Mononuclear cell (primary cell): ENCODE measurements around the gene MS4A18. TPM values are rescaled to one million over a fixed set of nuclear protein-coding genes. Genes with fewer than 3 reads are reported as not detected.
"Not testable (repeated sequence)": the region's sequence is repeated elsewhere in the genome, so short reads cannot be mapped to it uniquely, and the experiment has no call there.

ENCODE experiments used
- H3K27me3 ChIP-seq: 2 replicates; pipeline ENCODE4 v1.6.0; 2011; ENCODE audit warnings: low read length, control low read depth; ENCODE audit not compliant: insufficient read depth
- H3K4me1 ChIP-seq: 2 replicates; pipeline ENCODE4 v1.5.1; 2011; ENCODE audit warnings: mild to moderate bottlenecking, low read length, control low read depth; ENCODE audit not compliant: insufficient read depth
- H3K4me3 ChIP-seq: 2 replicates; pipeline ENCODE4 v1.5.1; 2011; ENCODE audit warnings: mild to moderate bottlenecking, low read length, moderate library complexity
- H3K9me3 ChIP-seq: 2 replicates; pipeline ENCODE4 v1.5.1; 2011; ENCODE audit warnings: low read depth, mild to moderate bottlenecking, control low read depth, low read length
- total RNA-seq: library from RNA; depleted of rRNA; stranded (reverse); fragments of >200 nt; gene quantifications from one replicate; pipeline ENCODE4 v1.2.3, GENCODE V29; 2012

MS4A18 gene
- total RNA-seq, 1 donor = not detected

DNA sequence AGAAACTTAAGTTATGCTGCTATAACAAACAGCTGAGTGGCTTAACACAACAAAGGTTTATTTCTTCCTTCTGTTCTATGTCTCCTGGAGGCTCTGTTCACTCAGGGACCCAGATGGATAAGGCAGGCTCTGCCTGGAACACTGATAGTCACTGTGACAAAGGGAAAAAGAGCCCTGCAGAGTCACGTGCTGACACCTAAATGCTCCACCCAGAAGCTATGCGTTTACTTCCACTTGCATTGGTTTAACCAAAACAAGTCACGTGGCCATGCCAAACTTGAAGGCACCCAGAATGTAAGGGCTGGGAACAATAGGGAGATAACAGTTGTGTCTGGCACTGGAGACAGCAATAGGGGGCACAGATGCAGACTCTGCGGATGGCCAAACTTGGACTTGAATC is 28.8 kb downstream of the MS4A18 start:
- no peaks in the 10 kb centered on the region for H3K4me1 ChIP-seq
- H3K27me3 ChIP-seq = no peaks in the 10 kb centered on the region
- no peak overlapping the region for H3K4me3 ChIP-seq
- no peaks in the 10 kb centered on the region for H3K9me3 ChIP-seq

DNA sequence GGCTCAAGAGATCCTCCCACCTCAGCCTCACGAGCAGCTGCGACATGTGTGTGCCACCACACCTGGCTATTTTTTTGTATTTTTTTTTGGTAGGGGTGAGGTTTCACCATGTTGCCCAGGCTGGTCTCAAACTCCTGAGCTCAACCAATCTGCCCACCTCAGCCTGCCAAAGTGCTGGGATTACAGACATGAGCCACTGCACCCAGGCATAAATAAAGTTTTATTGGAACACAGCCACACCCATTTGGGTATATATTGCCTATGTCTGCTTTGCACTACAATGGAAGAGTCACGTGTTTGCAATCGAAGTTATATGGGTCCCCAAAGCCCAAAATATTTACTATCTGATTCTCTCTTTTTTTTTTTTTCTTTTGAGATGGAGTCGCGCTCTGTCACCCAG is 30.4 kb downstream of the MS4A18 start:
- Histone ChIP-seq H3K4me1 (peaks cover 8% of the 10 kb centered on the region), H3K4me3 (no peak overlapping the region), H3K27me3 (no peaks in the 10 kb centered on the region), H3K9me3 (no peaks in the 10 kb centered on the region)

DNA sequence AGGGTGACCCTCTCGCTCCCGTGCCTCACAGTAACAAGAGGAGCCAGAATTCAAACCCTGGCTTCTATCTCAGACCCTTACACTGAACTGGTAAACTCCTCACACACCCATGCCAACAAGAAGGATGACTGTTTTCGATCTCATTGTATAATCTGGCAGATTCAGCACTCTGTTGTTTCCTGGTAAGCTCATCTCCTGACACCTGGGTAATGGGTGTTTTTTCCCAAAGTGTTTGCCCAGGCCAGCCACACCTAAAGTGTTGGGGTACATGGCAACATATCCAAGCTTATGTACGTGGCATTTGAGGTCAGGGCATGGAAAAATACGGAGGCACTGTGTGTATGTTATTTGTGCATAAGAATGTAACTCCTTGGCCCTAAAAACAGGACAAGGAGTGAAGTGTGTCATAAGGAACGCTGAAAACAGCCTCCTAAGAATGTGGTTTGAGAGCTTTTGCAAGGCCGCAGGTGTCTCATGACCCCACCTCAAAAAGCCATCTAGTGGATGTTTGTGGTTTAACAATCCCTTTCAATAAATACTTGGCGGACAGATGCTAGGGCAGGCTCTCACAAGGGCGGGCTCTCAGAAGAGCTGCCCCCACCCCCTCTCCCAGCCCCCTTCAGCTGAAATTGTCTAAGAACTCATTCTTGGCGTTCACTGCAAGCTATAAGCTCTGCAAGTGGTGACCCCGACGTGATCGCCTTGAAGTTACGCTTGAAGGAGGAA is 31.9 kb downstream of the MS4A18 start, which contains the start of gene MS4A15:
Gene MS4A15 (plus strand): TSS at position 561 of the 726 bp plus-strand sequence. CDS start 6,867 bp downstream, outside the sequence.
- H3K4me1 ChIP-seq = peaks cover 9% of the 10 kb centered on the region
- no peaks in the 10 kb centered on the region for H3K27me3 ChIP-seq
- H3K9me3 ChIP-seq = no peaks in the 10 kb centered on the region
- H3K4me3 ChIP-seq = no peak within 1 kb of the TSS

DNA sequence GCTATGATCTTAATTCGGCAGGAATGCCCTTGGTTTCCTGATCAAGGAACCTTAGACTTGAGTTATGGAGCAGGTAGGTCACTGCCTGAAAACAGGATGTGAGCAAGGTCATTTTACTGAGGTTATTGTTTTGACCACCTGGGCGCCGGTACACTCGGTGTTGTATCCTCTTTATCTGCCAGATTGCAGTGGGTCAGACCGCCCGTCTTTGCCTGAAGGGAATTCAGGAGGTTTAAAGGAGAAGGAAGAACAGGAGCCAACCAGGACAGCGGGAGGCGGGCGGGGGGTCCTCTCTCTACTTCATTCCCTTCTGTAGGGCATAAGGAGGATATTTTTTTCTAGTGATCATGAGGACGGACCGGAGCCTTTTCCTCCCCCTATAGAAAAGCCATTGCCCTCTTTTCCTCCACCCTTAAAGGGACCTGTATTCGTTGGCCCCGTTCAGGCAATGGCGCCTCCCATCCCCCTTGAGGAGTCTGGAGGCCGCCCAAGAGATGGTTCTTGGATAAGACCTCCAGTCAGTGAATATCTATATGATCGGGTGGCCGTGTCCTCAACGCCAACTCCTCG is 32.8 kb downstream of the MS4A18 start:
- Histone ChIP-seq H3K4me3 (no peak overlapping the region), H3K4me1 (peaks cover 9% of the 10 kb centered on the region), H3K27me3 (no peaks in the 10 kb centered on the region), H3K9me3 (no peaks in the 10 kb centered on the region)

DNA sequence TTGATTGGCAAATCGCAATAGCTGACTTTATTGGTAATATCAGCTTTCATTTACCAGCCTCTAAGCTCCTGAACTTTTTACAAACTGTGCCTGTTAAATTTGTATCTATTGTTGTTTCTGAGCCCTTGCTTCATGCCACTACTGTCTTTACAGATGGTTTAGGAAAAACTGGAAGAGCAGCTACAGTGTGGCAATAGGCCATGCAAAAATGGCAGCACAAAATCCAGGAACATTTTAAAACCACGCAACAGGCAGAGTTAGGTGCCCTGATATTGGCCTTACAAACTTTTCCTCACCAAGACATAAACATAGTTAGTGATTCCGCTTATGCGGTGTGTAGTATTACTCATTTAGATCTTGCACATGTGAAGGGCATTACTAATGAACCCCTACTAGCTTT is 34.2 kb downstream of the MS4A18 start:
- not testable (repeated sequence) for H3K4me3 ChIP-seq, H3K9me3 ChIP-seq, H3K27me3 ChIP-seq, H3K4me1 ChIP-seq

DNA sequence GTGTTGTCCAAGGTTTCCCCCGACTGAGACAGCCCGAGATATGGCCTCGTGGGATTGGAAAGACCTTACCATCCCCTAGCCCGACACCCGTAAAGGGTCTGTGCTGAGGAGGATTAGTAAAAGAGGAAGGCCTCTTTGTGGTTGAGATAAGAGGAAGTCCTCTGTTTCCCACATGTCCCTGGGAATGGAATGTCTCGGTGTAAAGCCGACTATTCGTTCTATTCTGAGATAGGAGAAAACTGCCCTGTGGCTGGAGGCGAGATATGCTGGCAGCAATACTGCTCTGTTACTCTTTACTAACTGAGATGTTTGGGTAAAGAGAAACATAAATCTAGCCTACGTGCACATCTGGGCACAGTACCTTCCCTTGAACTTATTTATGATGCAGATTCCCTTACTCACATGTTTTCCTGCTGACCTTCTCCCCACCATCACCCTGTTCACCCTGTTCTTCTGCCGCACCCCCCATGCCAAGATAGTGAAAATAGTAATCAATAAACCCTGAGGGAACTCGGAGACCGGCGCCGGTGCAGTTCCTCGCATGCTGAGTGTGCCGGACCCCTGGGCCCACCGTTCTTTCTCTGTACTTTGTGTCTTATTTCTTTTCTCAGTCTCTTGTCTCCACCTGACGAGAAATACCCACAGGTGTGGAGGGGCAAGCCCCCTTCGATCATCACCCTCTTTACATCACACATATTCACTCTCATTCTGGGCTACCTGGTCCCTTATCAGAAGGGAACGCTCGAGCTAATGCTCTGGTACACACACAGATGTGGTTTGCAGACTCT is 35.1 kb downstream of the MS4A18 start:
- H3K9me3 ChIP-seq, H3K27me3 ChIP-seq, H3K4me3 ChIP-seq, H3K4me1 ChIP-seq: not testable (repeated sequence)

DNA sequence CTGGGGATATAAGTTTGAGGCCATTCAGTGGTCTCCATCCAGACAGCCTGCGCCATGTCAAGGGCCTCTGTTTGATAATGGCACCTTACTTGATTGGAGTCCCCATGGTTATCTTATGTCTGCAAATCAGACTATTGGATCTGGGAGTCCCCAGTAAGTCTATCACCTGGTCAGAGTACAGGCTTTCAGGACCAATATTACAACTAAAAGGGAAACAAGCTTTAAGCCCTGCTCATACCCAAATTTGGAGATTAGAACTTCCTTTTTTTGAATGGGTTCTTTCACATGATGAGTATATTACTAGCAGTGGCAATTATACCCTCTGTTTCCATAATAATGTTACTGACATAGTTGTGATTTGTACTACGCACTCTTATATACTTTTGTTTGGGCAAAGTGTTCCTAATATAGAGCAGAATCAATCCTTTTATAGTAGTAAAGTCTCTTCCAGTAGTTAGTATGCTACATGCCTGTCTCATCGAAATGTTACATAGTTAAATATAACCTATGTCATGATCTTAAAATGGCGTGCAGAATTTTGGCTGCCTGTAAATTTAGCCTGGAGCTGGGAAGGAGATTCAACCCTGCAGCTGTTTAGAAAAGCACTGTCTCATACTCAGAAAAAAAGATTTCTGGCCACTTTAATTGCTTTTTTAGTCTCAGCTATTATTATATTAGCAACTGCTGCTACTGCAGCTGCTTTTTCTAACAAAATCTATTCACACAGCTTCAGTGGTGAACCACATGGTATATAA is 37.1 kb downstream of the MS4A18 start:
- no peaks in the 10 kb centered on the region for H3K27me3 ChIP-seq
- peaks cover 9% of the 10 kb centered on the region for H3K4me1 ChIP-seq
- no peak overlapping the region for H3K4me3 ChIP-seq
- H3K9me3 ChIP-seq = no peaks in the 10 kb centered on the region

DNA sequence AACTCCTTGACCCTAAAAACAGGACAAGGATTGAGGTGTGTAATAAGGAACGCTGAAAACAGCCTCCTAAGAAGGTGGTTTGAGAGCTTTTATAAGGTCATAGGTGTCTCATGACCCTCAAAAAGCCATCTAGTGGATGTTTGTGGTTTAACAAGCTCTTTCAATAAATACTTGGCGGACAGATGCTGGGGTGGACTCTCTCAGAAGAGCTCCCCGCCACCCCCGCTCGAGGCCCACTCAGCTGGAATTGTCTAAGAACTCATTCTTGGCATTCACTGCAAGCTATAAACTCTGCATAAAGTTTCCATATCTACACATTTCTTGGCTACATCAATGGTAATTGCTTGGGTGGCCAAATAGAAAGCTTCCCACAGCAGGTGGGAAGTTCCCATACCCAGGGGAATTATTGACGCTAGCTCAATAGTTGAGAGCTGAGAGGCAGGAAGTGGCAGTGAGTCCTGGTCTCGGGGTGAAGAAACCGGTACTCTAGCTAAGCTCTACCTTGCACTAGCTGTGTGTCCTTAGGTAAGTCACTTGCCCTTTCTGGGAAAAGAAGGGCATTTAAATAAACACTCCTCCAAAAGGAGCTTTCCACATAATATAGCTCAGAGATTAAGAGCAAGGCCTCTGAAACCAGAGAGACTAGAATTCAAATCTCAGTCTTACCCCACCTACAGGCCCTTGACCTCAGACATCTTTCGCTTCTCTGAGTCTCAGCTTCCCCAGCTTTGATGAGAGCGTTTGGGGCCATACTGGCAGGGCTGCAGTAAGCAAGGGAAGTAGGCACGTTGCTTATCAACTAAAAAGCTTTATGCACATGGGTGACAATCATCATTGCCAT is 38.6 kb downstream of the MS4A18 start:
- H3K9me3 ChIP-seq = no peaks in the 10 kb centered on the region
- H3K27me3 ChIP-seq = no peaks in the 10 kb centered on the region
- no peak overlapping the region for H3K4me3 ChIP-seq
- peaks cover 9% of the 10 kb centered on the region for H3K4me1 ChIP-seq

DNA sequence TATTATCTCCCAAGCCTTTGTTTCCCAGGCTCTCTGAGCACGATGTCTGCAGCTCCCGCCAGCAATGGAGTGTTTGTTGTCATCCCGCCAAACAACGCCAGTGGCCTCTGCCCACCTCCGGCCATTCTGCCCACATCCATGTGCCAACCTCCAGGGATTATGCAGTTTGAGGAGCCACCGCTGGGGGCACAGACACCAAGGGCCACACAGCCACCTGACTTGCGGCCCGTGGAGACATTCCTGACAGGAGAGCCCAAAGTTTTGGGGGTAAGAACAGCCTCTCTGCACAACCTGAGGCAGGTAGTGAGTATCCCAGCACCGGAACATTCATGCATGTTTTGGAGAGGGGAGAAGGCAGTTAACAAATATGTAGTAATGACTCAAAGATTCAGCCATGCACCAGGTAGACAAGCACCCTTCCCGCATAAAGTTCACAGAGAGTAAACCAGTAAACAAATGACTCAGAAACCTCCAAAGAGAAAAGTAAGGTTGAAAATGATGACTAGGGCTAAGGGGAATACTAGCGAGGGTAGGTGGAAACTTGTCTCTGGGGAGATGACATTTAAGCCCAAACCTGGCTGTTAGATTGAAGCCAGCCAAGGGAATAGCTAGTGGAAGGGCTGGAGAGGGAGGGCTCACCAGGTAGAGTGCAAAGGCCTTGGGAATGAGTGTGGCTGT is 39.3 kb downstream of the MS4A18 start:
- Histone ChIP-seq H3K27me3 (no peaks in the 10 kb centered on the region), H3K4me3 (no peak overlapping the region), H3K9me3 (no peaks in the 10 kb centered on the region), H3K4me1 (peaks cover 9% of the 10 kb centered on the region)

DNA sequence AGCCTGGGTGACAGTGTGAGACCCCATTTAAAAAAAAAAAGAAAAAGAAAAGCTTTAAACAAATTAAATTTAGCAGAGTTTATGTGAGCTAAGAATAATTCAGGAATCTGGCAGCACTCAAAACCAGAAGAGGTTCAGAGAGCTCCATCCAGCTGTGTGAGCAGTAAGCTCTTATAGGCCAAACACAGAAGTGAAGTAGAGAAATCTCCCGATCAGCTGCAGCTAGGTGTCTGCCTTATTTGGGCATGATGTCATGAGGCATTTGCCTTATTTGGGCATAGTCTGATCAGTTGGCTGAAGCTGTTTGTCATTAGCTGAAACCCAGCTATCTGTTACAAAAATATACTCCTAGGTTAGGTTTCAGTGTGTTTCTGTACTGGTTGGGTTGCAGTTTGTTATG is 40.4 kb downstream of the MS4A18 start:
- peaks cover 1% of the 10 kb centered on the region for H3K4me1 ChIP-seq
- no peaks in the 10 kb centered on the region for H3K9me3 ChIP-seq
- H3K27me3 ChIP-seq = no peaks in the 10 kb centered on the region
- no peak overlapping the region for H3K4me3 ChIP-seq

DNA sequence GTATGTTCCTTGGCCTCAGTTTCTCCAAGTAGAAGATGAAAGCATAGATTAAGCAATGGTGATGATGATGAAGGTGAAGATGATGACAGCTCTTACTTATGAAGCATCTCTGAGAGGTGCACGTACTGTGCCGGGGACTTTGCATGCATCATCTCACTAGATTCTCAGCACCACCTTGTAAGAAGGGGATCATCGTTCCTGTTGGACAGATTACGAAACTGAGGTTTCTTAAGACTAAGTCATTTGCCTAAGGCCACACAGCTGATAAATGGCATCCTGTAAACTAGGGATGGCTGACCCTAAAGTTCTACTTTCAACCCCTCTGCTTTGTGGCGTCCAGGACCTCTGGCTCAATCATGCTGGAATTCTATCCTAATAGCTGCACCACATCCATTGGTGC is 40.8 kb downstream of the MS4A18 start:
- H3K27me3 ChIP-seq = no peaks in the 10 kb centered on the region
- no peaks in the 10 kb centered on the region for H3K9me3 ChIP-seq
- H3K4me3 ChIP-seq = no peak overlapping the region
- H3K4me1 ChIP-seq = no peaks in the 10 kb centered on the region

DNA sequence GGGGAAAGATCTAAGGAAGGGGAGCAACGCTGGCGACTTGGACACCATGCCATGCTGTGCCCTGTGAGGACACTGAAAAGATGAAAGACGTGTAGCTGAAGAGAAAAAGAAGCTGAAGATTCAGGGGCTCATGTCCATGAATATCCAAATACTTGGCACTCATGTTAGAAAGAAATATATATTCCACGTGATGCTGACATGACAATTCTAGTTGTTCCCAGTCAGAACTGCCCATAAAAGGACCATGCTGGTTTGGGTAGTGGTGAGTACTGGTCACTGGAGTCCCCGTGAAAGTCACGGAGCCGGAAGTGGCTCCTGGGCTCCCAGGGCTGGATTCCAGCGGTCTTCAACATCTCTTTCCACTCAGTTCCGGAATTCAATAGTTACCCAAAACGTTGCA is 42.0 kb downstream of the MS4A18 start:
- Histone ChIP-seq H3K27me3 (no peaks in the 10 kb centered on the region), H3K9me3 (no peaks in the 10 kb centered on the region), H3K4me3 (no peak overlapping the region), H3K4me1 (no peaks in the 10 kb centered on the region)

DNA sequence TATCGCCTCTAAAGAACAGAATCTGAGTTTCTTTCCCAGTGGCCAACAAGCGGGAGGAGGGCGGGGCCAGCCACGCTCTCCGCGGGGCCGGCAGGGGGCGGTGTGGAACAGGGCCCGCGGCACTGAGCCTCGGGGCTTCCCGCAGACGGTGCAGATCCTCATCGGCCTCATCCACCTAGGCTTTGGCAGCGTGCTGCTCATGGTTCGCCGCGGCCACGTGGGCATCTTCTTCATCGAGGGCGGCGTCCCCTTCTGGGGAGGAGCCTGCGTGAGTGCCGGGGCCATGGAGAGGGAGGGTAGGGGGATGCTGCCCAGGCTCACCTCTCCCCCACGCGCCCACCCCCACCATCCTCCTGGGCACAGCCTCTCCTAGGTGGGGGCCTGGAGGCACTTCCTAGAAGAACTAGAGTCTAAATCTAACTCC is 42.9 kb downstream of the MS4A18 start:
- H3K9me3 ChIP-seq = no peaks in the 10 kb centered on the region
- no peaks in the 10 kb centered on the region for H3K27me3 ChIP-seq
- no peak overlapping the region for H3K4me3 ChIP-seq
- H3K4me1 ChIP-seq = no peaks in the 10 kb centered on the region

DNA sequence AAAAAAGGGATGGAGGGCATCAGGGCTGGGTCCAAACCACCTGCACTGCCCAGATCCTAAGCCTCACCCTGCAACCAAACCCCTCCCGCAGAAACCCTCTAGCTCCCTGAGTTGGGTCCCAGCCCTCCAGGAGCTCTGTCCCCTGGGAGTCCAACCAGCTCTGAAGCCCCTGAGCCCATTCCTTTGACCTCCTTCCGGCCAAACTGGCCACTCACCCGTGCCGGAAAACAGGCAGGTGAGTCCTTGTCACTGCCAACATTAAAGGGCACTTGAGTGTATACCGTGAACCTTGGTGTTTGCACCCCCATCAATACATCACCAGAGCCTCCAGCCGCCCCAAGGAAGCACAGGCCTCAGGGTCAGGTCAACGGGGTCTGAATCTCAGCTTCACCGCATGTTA is 43.7 kb downstream of the MS4A18 start:
- H3K4me3 ChIP-seq = no peak overlapping the region
- H3K27me3 ChIP-seq = no peaks in the 10 kb centered on the region
- no peaks in the 10 kb centered on the region for H3K4me1 ChIP-seq
- H3K9me3 ChIP-seq = no peaks in the 10 kb centered on the region
